ENCODE results near the gene PPP1R13B. TPM values are rescaled to one million over a fixed set of nuclear protein-coding genes. Genes with fewer than 3 reads are reported as not detected.

PPP1R13B gene
- total RNA-seq, 4 donors from 2014 or later, result 5.6 to 71.6 (median 18.2) TPM

- H3K36me3 ChIP-seq, result no peaks in the 10 kb centered on the region
- no peak for TF ChIP-seq POLR2A (IDR thresholded peaks at IDR 0.05)
- TF ChIP-seq, protein P1, sequence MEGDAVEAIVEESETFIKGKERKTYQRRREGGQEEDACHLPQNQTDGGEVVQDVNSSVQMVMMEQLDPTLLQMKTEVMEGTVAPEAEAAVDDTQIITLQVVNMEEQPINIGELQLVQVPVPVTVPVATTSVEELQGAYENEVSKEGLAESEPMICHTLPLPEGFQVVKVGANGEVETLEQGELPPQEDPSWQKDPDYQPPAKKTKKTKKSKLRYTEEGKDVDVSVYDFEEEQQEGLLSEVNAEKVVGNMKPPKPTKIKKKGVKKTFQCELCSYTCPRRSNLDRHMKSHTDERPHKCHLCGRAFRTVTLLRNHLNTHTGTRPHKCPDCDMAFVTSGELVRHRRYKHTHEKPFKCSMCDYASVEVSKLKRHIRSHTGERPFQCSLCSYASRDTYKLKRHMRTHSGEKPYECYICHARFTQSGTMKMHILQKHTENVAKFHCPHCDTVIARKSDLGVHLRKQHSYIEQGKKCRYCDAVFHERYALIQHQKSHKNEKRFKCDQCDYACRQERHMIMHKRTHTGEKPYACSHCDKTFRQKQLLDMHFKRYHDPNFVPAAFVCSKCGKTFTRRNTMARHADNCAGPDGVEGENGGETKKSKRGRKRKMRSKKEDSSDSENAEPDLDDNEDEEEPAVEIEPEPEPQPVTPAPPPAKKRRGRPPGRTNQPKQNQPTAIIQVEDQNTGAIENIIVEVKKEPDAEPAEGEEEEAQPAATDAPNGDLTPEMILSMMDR (IDR thresholded peaks at IDR 0.05), result no peak
- H3K4me3 ChIP-seq, result no peak overlapping the region
- no peaks in the 10 kb centered on the region for H3K27me3 ChIP-seq
- intact Hi-C loops (cut with DNase I; ENCODE audit: low total_unique reads), result no loop called here
- DNase-seq, result peak in 1 of 2 donors; percentile 15
- no peaks in the 10 kb centered on the region for H3K9me3 ChIP-seq
- peak overlapping the region; percentile 74 to 87 for H3K27ac ChIP-seq
- H3K4me1 ChIP-seq, result peaks cover 4 to 7% of the 10 kb centered on the region in 2 donors
Measured at GRCh38 chr14:103735439-103735814, 111.9 kb downstream of the PPP1R13B start.

- Histone ChIP-seq H3K4me1 (peaks cover 4 to 7% of the 10 kb centered on the region in 2 donors), H3K4me3 (no peak overlapping the region), H3K9me3 (no peaks in the 10 kb centered on the region), H3K27ac (peak overlapping the region; percentile 74 to 87), H3K27me3 (no peaks in the 10 kb centered on the region), H3K36me3 (no peaks in the 10 kb centered on the region)
- DNase-seq, result peak in 1 of 2 donors; percentile 15
- intact Hi-C loops (cut with DNase I; ENCODE audit: low total_unique reads), result no loop called here
- TF ChIP-seq, protein P1 (IDR thresholded peaks at IDR 0.05), result no peak
- TF ChIP-seq POLR2A (IDR thresholded peaks at IDR 0.05), result no peak
Measured at GRCh38 chr14:103735022-103735421, 112.4 kb downstream of the PPP1R13B start.

DNA sequence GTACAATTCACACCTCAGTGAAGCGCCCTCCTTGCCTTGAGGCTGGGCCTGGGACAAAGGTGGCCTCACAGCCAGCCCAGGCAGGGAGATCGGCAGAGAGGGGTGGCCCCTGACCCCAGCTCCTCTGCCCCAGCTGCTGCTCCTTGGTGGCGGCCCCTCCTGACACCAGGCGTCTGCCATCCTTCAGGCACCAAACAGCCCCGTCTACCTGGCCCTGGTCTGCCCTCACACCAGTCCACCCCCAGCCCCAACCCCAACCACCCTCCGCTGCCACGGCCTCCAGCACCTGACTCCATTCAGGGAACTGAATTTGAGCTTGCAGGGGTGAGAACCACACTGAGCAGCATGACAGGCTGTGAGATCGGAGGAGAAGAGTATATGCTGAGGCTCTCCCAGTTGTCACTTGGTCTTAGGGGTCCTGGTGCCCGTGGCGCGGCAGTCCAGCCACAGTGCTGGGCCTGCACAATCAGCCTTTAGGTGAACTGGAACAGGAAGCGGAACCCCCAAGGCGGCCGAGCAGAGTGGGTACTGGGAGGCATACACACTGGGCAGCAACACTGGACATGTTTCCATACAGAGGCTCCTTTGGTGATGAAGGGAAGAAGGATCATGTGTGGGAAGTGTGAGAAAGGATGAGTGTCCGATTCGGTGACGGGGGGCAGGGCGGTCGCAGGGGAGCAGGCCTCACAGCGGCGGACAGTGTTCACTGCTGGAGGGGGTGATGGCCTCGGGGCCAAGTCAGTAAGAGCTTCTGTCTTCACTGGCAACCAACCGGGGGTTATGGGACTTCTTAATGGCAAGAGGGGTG lies 113.1 kb downstream of the PPP1R13B start:
- H3K4me1 ChIP-seq, result peaks cover 4 to 7% of the 10 kb centered on the region in 2 donors
- H3K27ac ChIP-seq, result peak overlapping the region in 1 of 2 donors; percentile 87
- intact Hi-C loops (cut with DNase I; ENCODE audit: low total_unique reads), result no loop called here

GRCh38 chr14:103733651-103734050 lies 113.7 kb downstream of the PPP1R13B start:
- Histone ChIP-seq H3K27ac (no peak overlapping the region), H3K4me3 (no peak overlapping the region), H3K9me3 (no peaks in the 10 kb centered on the region), H3K27me3 (no peaks in the 10 kb centered on the region), H3K4me1 (peaks cover 4 to 7% of the 10 kb centered on the region in 2 donors), H3K36me3 (no peaks in the 10 kb centered on the region)
- DNase-seq, result no peak
- no peak for TF ChIP-seq POLR2A (IDR thresholded peaks at IDR 0.05)
- TF ChIP-seq, protein P1 (IDR thresholded peaks at IDR 0.05), result no peak
- intact Hi-C loops (cut with DNase I; ENCODE audit: low total_unique reads), result no loop called here

More for the DNA sequence above, 113.1 kb downstream of the PPP1R13B start:
- Histone ChIP-seq H3K9me3 (no peaks in the 10 kb centered on the region), H3K27me3 (no peaks in the 10 kb centered on the region), H3K4me3 (no peak overlapping the region), H3K36me3 (no peaks in the 10 kb centered on the region)
- TF ChIP-seq, protein P1 (IDR thresholded peaks at IDR 0.05), result no peak
- no peak for TF ChIP-seq POLR2A (IDR thresholded peaks at IDR 0.05)
- no peak for DNase-seq

- Histone ChIP-seq H3K27me3 (no peaks in the 10 kb centered on the region), H3K9me3 (no peaks in the 10 kb centered on the region), H3K4me3 (no peak overlapping the region), H3K27ac (no peak overlapping the region), H3K4me1 (peaks cover 4 to 7% of the 10 kb centered on the region in 2 donors), H3K36me3 (no peaks in the 10 kb centered on the region)
- intact Hi-C loops (cut with DNase I; ENCODE audit: low total_unique reads), result no loop called here
- no peak for DNase-seq
- TF ChIP-seq, protein P1 (IDR thresholded peaks at IDR 0.05), result no peak
- TF ChIP-seq POLR2A (IDR thresholded peaks at IDR 0.05), result no peak
Measured at GRCh38 chr14:103732868-103733620, 114.3 kb downstream of the PPP1R13B start.
